ENCODE data around the gene VPS45.
"Not testable (repeated sequence)": the region's sequence is repeated elsewhere in the genome, so short reads cannot be mapped to it uniquely, and the experiment has no call there.

Gene VPS45

GRCh38 chr1:150134537-150134936, 67.0 kb downstream of the VPS45 start:
- DNase-seq, result no peak

GRCh38 chr1:150135400-150135799, 67.8 kb downstream of the VPS45 start:
- not testable (repeated sequence) for DNase-seq

GRCh38 chr1:150138044-150138443, 70.5 kb downstream of the VPS45 start:
- no peak for DNase-seq

- no peak for DNase-seq
These were observed 73.9 kb downstream of the VPS45 start for GRCh38 chr1:150141452-150141851.

GRCh38 chr1:150142083-150142482, 74.5 kb downstream of the VPS45 start:
- no peak for DNase-seq

- no peak for DNase-seq
These were observed 77.0 kb downstream of the VPS45 start for GRCh38 chr1:150144606-150145005.

- DNase-seq, result not testable (repeated sequence)
These were observed 78.4 kb downstream of the VPS45 start for GRCh38 chr1:150146016-150146415.

GRCh38 chr1:150146849-150147542, 79.4 kb downstream of the VPS45 start:
- DNase-seq, result no peak

GRCh38 chr1:150148837-150149270, 81.3 kb downstream of the VPS45 start:
- peak; percentile 58 for DNase-seq

- peak; percentile 90 for DNase-seq
These were observed 81.9 kb downstream of the VPS45 start, which contains the start of gene PLEKHO1 for GRCh38 chr1:150149271-150150132. TSS of gene PLEKHO1 (plus strand) at chr1:150149916. CDS start at chr1:150150258, 342 bp downstream.

- peak; percentile 71 for DNase-seq
These were observed 82.8 kb downstream of the VPS45 start for GRCh38 chr1:150150133-150151021.

GRCh38 chr1:150151291-150152181, 84.0 kb downstream of the VPS45 start:
- no peak for DNase-seq

GRCh38 chr1:150152182-150152536, 84.6 kb downstream of the VPS45 start:
- no peak for DNase-seq

- no peak for DNase-seq
These were observed 85.3 kb downstream of the VPS45 start for GRCh38 chr1:150152772-150153456.

GRCh38 chr1:150154143-150154542, 86.6 kb downstream of the VPS45 start:
- no peak for DNase-seq

GRCh38 chr1:150155413-150156071, 88.0 kb downstream of the VPS45 start:
- DNase-seq, result no peak

GRCh38 chr1:150156868-150157603, 89.5 kb downstream of the VPS45 start:
- no peak for DNase-seq

GRCh38 chr1:150159550-150159949, 92.0 kb downstream of the VPS45 start:
- DNase-seq, result no peak

- no peak for DNase-seq
These were observed 93.5 kb downstream of the VPS45 start for GRCh38 chr1:150160964-150161621.

Data from NCI-H345 (cell line).